Subcutaneous abdominal adipose tissue (tissue), 5 donors: ENCODE data around the gene AP3S1.
"Not testable (repeated sequence)": the region's sequence is repeated elsewhere in the genome, so short reads cannot be mapped to it uniquely, and the experiment has no call there.

ENCODE experiments used
- H3K27ac ChIP-seq: one replicate; pipeline ENCODE4 v1.7.0; 2013; ENCODE audit warnings: low read depth, mild to moderate bottlenecking, inconsistent platforms, low read length, moderate library complexity
- H3K27me3 ChIP-seq, 5 donors: one replicate each; pipeline ENCODE4 v1.7.0; 2013; ENCODE audit warnings: low read length in 5 of 5, inconsistent platforms in 1 of 5; ENCODE audit not compliant: control insufficient read depth in 5 of 5, insufficient read depth in 4 of 5
- H3K36me3 ChIP-seq, 5 donors: one replicate each; pipeline ENCODE4 v1.7.0; 2013; ENCODE audit warnings: low read length in 5 of 5; ENCODE audit not compliant: control insufficient read depth in 5 of 5, insufficient read depth in 5 of 5
- H3K4me1 ChIP-seq, 5 donors: one replicate each; pipeline ENCODE4 v1.7.0; 2013; ENCODE audit warnings: low read length in 5 of 5, mild to moderate bottlenecking in 3 of 5, moderate library complexity in 1 of 5; ENCODE audit not compliant: control insufficient read depth in 5 of 5, insufficient read depth in 5 of 5
- H3K4me3 ChIP-seq, 5 donors: one replicate each; pipeline ENCODE4 v1.7.0; 2013; ENCODE audit warnings: low read length in 5 of 5, low read depth in 1 of 5
- H3K9ac ChIP-seq, 5 donors: one replicate each; pipeline ENCODE4 v1.7.0; 2013; ENCODE audit warnings: low read length in 5 of 5, mild to moderate bottlenecking in 4 of 5, moderate library complexity in 3 of 5
- H3K9me3 ChIP-seq, 5 donors: one replicate each; pipeline ENCODE4 v1.7.0; 2013; ENCODE audit warnings: low read length in 5 of 5; ENCODE audit not compliant: control insufficient read depth in 5 of 5
- donor health status: healthy.
- donor health status: healthy.
- donor health status: healthy.
- donor health status: healthy.
- donor health status: healthy.

AP3S1 gene

DNA sequence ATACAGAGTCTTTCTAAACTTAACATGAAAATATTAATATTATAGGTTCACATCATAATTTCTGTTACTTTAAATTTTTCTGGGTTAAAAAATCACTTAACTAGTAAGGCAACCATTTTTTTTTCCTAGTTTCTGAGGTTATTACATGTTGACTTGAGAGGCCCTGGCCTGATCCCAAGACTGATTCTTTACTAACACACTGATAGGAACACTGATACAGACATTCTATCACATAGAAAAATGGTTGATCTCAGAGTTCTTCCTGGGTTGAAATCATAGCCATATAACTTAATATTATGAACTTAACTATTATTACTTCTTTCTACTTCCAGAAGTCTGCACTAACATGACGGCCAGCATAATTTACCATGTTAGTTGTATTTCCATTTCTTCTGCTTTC is 43.0 kb downstream of the AP3S1 start:
- Histone ChIP-seq H3K27ac (no peak overlapping the region), H3K4me1 (peaks cover 0 to 3% (median 0%) of the 10 kb centered on the region in 5 donors), H3K36me3 (peaks cover 0 to 18% (median 6%) of the 10 kb centered on the region in 5 donors), H3K4me3 (no peak overlapping the region), H3K27me3 (no peaks in the 10 kb centered on the region), H3K9me3 (no peaks in the 10 kb centered on the region), H3K9ac (no peak overlapping the region)

DNA sequence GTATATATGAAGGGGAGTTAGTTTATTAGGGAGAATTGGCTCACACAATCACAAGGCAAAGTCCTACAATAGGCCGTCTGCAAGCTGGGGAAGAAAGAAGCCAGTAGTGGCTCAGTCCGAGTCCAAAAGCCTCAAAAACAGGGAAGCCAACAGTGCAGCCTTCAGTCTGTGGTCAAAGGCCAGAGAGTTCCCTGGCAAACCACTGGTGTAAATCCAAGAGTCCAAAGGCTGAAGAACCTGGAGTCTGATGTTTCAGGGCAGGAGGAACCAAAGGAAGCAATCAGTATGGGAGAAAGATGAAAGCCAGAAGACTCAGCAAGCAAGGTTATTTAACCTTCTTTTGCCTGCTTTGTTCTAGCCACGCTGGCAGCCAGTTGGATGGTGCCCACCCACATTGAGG is 43.5 kb downstream of the AP3S1 start:
- H3K27me3 ChIP-seq, H3K9ac ChIP-seq, H3K4me1 ChIP-seq, H3K27ac ChIP-seq, H3K4me3 ChIP-seq, H3K9me3 ChIP-seq: not testable (repeated sequence)
- H3K36me3 ChIP-seq, result peaks cover 0 to 18% (median 6%) of the 10 kb centered on the region in 5 donors

DNA sequence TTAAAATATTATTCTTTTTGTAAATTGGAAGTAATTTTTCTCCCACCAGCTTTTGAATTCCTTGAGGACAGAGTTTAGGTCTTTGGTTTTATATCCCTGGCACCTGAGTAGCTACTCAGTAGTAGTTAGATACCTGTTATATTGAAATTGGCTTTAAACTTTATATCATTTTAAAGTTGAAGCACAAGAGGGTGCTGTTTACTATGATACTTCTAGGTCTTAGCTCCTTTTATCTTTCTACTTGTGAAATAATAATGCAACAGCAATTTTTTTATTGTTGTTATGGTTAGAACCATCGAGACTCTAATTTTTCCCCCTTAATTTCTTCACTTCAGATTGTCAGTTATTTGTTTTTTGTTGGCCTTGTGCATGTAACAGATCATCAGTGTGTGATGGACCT is 46.3 kb downstream of the AP3S1 start:
- Histone ChIP-seq H3K27me3 (no peaks in the 10 kb centered on the region), H3K36me3 (peaks cover 0 to 10% (median 3%) of the 10 kb centered on the region in 5 donors), H3K9me3 (no peaks in the 10 kb centered on the region), H3K4me1 (peaks cover 0 to 3% (median 0%) of the 10 kb centered on the region in 5 donors), H3K9ac (no peak overlapping the region), H3K4me3 (no peak overlapping the region), H3K27ac (no peak overlapping the region)

DNA sequence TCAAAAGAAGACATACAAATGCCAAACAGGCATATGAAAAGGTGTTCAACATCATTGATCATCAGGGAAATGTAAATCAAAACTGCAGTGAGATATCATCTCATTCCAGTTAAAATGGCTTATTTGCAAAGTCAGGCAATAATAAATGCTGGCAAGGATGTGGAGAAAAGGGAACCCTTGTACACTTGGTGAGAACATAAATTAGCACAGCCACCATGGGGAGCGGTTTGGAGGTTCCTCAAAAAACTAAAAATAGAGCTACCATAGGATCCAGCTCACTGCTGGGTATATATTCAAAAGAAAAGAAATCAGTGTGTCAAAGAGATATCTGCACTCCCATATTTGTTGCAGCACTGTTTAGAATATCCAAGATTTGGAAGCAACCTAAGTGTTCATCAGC is 50.3 kb downstream of the AP3S1 start:
- no peak overlapping the region for H3K4me3 ChIP-seq
- H3K36me3 ChIP-seq, result peaks cover 0 to 6% (median 0%) of the 10 kb centered on the region in 5 donors
- H3K9me3 ChIP-seq, result no peaks in the 10 kb centered on the region
- peaks cover 0 to 3% (median 0%) of the 10 kb centered on the region in 5 donors for H3K4me1 ChIP-seq
- no peak overlapping the region for H3K27ac ChIP-seq
- no peaks in the 10 kb centered on the region for H3K27me3 ChIP-seq
- H3K9ac ChIP-seq, result no peak overlapping the region

DNA sequence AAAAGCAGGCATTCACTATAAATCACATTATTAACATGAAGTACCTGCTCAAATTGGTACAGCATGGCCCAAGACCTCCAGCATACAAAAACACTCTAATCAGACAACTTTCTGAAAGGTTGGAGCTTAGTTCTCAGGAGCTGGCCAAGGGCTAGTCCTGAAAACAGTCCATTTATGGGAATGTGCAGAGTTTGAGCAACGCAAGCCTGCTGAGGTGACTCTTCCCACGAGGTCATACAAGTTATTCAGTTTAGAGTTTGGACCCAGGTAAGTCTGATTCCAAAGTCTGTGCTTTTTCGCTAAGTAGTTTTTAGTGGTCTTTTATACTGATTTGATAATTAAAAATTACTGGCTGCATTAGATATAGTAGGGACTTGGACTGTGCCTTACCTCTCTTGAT is 52.6 kb downstream of the AP3S1 start:
- no peak overlapping the region for H3K27ac ChIP-seq
- no peak overlapping the region for H3K4me3 ChIP-seq
- H3K4me1 ChIP-seq, result no peaks in the 10 kb centered on the region
- H3K27me3 ChIP-seq, result no peaks in the 10 kb centered on the region
- H3K36me3 ChIP-seq, result peaks cover 0 to 9% (median 2%) of the 10 kb centered on the region in 5 donors
- no peaks in the 10 kb centered on the region for H3K9me3 ChIP-seq
- H3K9ac ChIP-seq, result no peak overlapping the region

DNA sequence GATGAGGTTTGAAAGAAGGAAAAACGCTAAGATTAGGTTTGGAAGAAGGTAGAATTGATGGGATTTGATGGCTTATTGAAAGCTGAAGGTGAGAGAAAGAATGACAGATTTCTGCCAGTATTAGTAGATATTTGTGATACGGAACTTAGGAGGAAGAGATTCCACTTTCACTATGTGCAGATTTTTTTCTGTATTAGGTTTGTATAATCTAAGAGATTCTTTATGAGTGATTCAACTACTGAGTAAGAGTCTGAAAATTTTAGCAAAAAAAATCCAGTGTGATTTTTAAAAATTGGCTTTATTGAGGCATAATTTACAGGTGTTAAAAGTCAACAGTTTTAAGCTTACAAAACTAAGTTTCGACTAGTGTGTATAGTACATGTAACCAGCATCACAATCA is 54.1 kb downstream of the AP3S1 start:
- H3K9me3 ChIP-seq, result no peaks in the 10 kb centered on the region
- no peak overlapping the region for H3K9ac ChIP-seq
- no peaks in the 10 kb centered on the region for H3K4me1 ChIP-seq
- H3K4me3 ChIP-seq, result no peak overlapping the region
- H3K27me3 ChIP-seq, result no peaks in the 10 kb centered on the region
- peaks cover 0 to 9% (median 2%) of the 10 kb centered on the region in 5 donors for H3K36me3 ChIP-seq
- H3K27ac ChIP-seq, result no peak overlapping the region

DNA sequence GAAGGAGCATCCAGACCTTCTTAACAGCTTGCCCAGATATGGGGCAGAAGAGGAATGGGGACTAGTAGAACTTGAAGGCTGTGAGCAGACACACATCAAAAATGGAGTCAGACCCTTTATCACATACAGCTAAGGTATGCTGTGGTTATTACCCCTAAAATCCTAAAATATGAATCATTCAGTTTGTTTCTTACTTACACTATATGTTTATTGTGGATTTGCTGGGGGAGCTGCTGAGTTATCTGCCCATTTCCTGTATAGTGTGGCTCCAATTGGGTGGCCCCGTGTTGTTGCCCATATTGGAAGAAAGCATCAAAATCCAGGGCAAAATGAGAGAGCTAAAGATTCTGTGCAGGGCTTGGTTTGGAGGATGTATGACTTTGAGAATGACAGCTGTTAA is 56.9 kb downstream of the AP3S1 start:
- H3K9me3 ChIP-seq, result no peaks in the 10 kb centered on the region
- H3K9ac ChIP-seq, result no peak overlapping the region
- no peaks in the 10 kb centered on the region for H3K27me3 ChIP-seq
- H3K4me1 ChIP-seq, result no peaks in the 10 kb centered on the region
- H3K4me3 ChIP-seq, result no peak overlapping the region
- no peak overlapping the region for H3K27ac ChIP-seq
- H3K36me3 ChIP-seq, result peaks cover 0 to 7% (median 2%) of the 10 kb centered on the region in 5 donors

DNA sequence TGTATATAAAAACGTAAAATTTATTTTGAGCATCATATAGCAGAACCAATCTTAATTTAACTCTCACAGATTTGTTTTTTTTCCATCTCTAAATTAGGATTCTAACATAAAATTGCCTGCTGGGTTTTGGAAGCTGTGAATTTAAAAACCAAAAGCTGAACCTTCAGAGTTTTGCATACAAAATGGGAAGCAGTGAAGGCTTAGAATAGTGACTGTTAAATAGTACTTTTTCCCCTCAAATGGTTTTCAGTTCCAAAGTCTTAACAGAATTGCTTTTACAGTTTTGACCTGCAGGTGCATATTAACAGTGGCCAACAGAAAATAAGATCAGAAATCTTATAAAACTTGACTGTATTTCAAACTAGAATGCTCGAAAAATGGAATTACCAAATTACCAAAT is 65.4 kb downstream of the AP3S1 start:
- Histone ChIP-seq H3K27ac (no peak overlapping the region), H3K9me3 (no peaks in the 10 kb centered on the region), H3K36me3 (no peaks in the 10 kb centered on the region), H3K9ac (no peak overlapping the region), H3K4me3 (no peak overlapping the region), H3K27me3 (no peaks in the 10 kb centered on the region), H3K4me1 (no peaks in the 10 kb centered on the region)

DNA sequence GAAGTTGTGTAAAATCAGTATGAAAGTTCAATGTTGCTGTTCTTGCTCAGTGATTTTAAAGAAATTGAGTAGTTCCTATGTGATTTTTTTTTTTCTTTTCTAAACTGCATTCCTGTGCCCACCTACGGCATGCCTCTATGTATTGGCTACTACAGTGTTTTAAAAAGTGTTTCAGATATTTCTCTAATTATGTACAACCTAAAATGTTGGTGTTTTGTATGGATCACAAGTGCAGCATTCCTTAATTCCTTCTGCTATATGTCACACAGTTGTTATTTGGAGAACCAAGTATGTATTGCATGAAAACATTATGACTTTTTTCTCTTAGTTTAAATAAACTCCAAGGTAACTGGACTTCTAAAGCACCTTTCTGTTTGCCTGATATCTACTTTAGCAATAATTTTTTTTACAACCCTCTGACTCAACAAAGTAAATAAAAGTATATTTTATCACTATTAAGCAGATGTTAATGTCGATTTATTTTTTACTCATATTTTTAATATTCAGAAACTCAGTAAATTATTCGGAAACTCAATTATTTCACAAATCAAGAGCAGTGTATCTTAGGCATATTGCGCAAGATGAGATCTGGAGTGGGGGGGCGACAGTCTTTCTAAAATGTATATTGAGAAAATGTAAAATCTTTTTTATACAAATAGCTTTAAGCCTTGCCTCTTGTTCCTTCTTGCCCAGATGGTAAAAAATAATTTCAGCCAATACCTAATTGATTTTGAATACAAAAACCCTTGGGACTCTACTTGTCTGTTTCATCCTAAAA is 72.1 kb downstream of the AP3S1 start:
- not testable (repeated sequence) for H3K27me3 ChIP-seq, H3K9ac ChIP-seq, H3K27ac ChIP-seq, H3K4me3 ChIP-seq, H3K9me3 ChIP-seq, H3K36me3 ChIP-seq, H3K4me1 ChIP-seq

DNA sequence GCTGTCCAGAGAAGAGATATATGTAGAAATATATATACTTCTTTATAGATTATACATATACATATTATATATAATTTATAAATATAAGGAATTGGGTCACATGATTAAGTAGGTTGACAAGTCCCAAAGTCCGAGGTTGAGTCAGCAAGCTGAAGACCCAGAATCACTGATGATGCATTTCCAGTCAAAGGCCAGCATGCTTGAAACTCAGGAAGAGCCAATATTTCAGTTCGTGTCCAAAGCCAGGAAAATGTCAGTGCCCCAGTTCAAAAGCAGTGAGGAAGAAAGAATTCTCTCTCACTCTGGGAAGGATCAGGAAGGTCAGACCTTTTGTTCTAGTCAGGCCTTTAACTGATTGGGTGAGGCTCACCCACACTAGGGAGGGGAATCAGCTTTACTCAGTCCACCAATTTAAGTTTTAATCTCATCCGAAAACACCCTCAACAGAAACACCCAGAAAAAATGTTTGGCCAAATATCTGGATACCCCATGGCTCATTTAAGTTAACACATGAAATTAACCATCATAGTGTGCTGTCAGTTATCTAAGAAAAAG is 78.5 kb downstream of the AP3S1 start:
- H3K27me3 ChIP-seq, result no peaks in the 10 kb centered on the region
- H3K9ac ChIP-seq, result no peak overlapping the region
- H3K9me3 ChIP-seq, result no peaks in the 10 kb centered on the region
- peaks cover 0 to 6% (median 4%) of the 10 kb centered on the region in 5 donors for H3K4me1 ChIP-seq
- no peak overlapping the region for H3K27ac ChIP-seq
- no peak overlapping the region for H3K4me3 ChIP-seq
- peaks cover 0 to 3% (median 0%) of the 10 kb centered on the region in 5 donors for H3K36me3 ChIP-seq
